SH-SY5Y (cell line): Measurements from ENCODE around the gene HIF1A.

Experiments used
- GATA2 ChIP-seq: IDR thresholded peaks from 2 replicates; pipeline ENCODE4 v1.6.1; 2011; ENCODE audit warnings: mild to moderate bottlenecking, low read depth, low read length
- GATA3 ChIP-seq: IDR thresholded peaks from 2 replicates; pipeline ENCODE4 v1.6.1; 2011; ENCODE audit warnings: low read depth, mild to moderate bottlenecking, low read length, moderate library complexity

DNA sequence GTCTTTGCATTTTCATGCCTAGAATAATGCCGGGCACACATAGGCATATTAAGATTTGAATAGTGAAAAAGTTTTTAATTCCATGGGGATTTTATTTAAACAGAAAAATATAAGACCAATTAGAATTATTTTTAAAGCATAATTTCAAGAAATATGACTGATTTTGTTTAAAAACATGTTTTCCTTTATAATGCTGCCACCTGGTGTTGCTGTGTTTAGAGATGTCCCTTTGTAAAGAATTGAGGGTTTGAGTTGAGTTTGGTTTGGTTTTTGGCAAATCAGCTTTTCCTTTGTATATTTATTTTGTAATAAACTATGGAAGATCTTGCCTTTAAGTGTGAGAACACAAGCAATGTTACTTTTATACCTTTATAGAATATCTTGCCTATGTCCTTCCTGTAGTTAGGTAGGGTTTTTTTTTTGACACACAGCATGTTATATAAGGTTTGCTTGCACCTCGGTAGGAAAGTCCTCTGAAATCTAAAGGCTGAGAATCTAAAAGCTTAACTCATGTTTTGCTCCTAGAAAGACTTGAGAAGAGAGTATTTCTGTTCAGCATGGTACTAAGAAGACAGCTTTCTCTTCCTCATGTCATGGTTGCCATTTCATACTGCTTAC, 35.6 kb downstream of the HIF1A start:
- TF ChIP-seq GATA2: no peak
- TF ChIP-seq GATA3: no peak
